ENCODE results near the gene ARPC5L.

The ARPC5L gene

GRCh38 chr9:124861342-124862229 lies at the start of gene ARPC5L, which contains the start of gene RPL35:
Gene ARPC5L, plus strand, starts transcription at chr9:124862130. Its CDS starts 7,161 bp downstream, at chr9:124869291.
Gene RPL35, minus strand, starts transcription at chr9:124861957. Its CDS starts 45 bp downstream, at chr9:124861912.
- Histone ChIP-seq H3K4me1 (ENCODE audit: control insufficient read depth, insufficient read depth, low read length) (peaks cover 7% of the 10 kb centered on the region), H3K9ac (ENCODE audit: low read length) (peak within 1 kb of the TSS; percentile 100), H3K4me3 (ENCODE audit: low read depth, low read length) (peak within 1 kb of the TSS; percentile 89), H3K27me3 (ENCODE audit: control insufficient read depth, insufficient read depth, low read length) (no peaks in the 10 kb centered on the region), H3K36me3 (ENCODE audit: control insufficient read depth, insufficient read depth, low read length) (peaks cover 48% of the 10 kb centered on the region), H3K9me3 (ENCODE audit: control insufficient read depth, insufficient read depth, low read depth, low read length) (no peaks in the 10 kb centered on the region), H3K27ac (ENCODE audit: low read depth, low read length) (peak within 1 kb of the TSS; percentile 99)

GRCh38 chr9:124812441-124812876 lies 49.5 kb upstream of the ARPC5L start:
- H3K4me3 ChIP-seq (ENCODE audit: low read depth, low read length), result no peak overlapping the region
- peak overlapping the region; percentile 66; the same call in 1 of the 2 replicates for H3K27ac ChIP-seq (ENCODE audit: low read depth, low read length)
- H3K4me1 ChIP-seq (ENCODE audit: control insufficient read depth, insufficient read depth, low read length), result peaks cover 46% of the 10 kb centered on the region
- H3K9ac ChIP-seq (ENCODE audit: low read length), result peak overlapping the region; percentile 45
- H3K9me3 ChIP-seq (ENCODE audit: control insufficient read depth, insufficient read depth, low read depth, low read length), result no peaks in the 10 kb centered on the region
- H3K27me3 ChIP-seq (ENCODE audit: control insufficient read depth, insufficient read depth, low read length), result no peaks in the 10 kb centered on the region
- H3K36me3 ChIP-seq (ENCODE audit: control insufficient read depth, insufficient read depth, low read length), result no peaks in the 10 kb centered on the region

DNA sequence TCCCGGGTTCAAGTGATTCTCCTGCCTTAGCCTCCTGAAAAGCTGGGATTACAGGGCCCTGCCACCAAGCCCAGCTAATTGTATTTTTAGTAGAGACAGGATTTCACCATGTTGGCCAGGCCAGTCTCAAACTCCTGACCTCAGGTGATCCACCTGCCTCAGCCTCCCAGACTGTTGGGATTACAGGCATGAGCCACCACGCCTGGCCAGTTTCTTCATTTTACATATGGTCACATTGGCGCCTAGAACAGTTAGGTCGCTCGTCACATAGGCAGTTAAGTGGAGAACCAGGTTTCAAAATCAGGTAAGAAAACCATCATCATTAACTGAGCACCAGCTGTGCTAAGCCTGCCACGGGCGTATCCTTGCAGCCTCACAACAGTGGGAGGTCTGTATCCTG lies 48.9 kb upstream of the ARPC5L start:
- H3K9ac ChIP-seq (ENCODE audit: low read length), result peak overlapping the region; percentile 45
- H3K4me3 ChIP-seq (ENCODE audit: low read depth, low read length), result no peak overlapping the region
- no peaks in the 10 kb centered on the region for H3K9me3 ChIP-seq (ENCODE audit: control insufficient read depth, insufficient read depth, low read depth, low read length)
- no peaks in the 10 kb centered on the region for H3K36me3 ChIP-seq (ENCODE audit: control insufficient read depth, insufficient read depth, low read length)
- H3K27me3 ChIP-seq (ENCODE audit: control insufficient read depth, insufficient read depth, low read length), result no peaks in the 10 kb centered on the region
- H3K4me1 ChIP-seq (ENCODE audit: control insufficient read depth, insufficient read depth, low read length), result peaks cover 45% of the 10 kb centered on the region
- peak overlapping the region; percentile 66; the same call in 1 of the 2 replicates for H3K27ac ChIP-seq (ENCODE audit: low read depth, low read length)

DNA sequence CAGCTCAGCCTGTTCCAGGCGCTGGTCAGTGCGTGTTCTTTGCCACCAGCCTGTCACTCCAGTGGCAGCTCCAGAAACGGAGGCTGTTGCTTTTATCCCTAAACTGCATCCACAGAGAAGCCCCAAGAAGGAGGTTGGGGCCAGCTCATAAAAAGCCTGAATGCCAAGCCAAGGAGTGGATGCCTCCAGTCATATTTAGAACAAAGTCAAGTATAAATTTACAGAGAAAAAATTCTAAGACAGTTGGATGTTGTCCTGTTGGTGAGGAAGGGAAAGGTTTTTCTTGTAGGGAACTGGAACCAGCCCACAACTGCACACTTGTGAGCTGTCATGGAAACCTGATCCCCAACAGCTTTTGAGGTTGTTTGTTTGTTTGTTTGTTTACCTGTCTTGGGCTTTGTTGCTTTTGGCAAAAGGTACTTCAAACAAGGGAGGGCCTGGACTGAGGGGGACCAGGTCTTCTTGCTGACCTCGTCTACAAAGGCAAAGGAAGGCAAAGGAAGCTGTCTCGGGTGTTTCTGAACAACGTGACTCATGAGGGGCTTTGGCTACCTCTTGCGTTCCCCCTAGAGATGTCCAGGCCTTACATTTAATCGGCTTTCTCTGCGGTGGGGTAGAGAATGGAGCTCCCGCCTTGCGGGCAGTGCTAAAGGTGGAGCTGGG lies 48.3 kb upstream of the ARPC5L start:
- no peak overlapping the region for H3K4me3 ChIP-seq (ENCODE audit: low read depth, low read length)
- no peak overlapping the region for H3K27ac ChIP-seq (ENCODE audit: low read depth, low read length)
- H3K9me3 ChIP-seq (ENCODE audit: control insufficient read depth, insufficient read depth, low read depth, low read length), result no peaks in the 10 kb centered on the region
- H3K27me3 ChIP-seq (ENCODE audit: control insufficient read depth, insufficient read depth, low read length), result no peaks in the 10 kb centered on the region
- H3K4me1 ChIP-seq (ENCODE audit: control insufficient read depth, insufficient read depth, low read length), result peaks cover 41% of the 10 kb centered on the region
- H3K9ac ChIP-seq (ENCODE audit: low read length), result no peak overlapping the region
- no peaks in the 10 kb centered on the region for H3K36me3 ChIP-seq (ENCODE audit: control insufficient read depth, insufficient read depth, low read length)

- H3K36me3 ChIP-seq (ENCODE audit: control insufficient read depth, insufficient read depth, low read length), result no peaks in the 10 kb centered on the region
- H3K27ac ChIP-seq (ENCODE audit: low read depth, low read length), result no peak overlapping the region
- no peaks in the 10 kb centered on the region for H3K27me3 ChIP-seq (ENCODE audit: control insufficient read depth, insufficient read depth, low read length)
- H3K4me1 ChIP-seq (ENCODE audit: control insufficient read depth, insufficient read depth, low read length), result peaks cover 44% of the 10 kb centered on the region
- H3K9ac ChIP-seq (ENCODE audit: low read length), result no peak overlapping the region
- no peaks in the 10 kb centered on the region for H3K9me3 ChIP-seq (ENCODE audit: control insufficient read depth, insufficient read depth, low read depth, low read length)
- H3K4me3 ChIP-seq (ENCODE audit: low read depth, low read length), result no peak overlapping the region
Observed at GRCh38 chr9:124814164-124814535, 47.8 kb upstream of the ARPC5L start.

GRCh38 chr9:124815601-124816000 lies 46.3 kb upstream of the ARPC5L start:
- no peak overlapping the region for H3K4me3 ChIP-seq (ENCODE audit: low read depth, low read length)
- H3K27ac ChIP-seq (ENCODE audit: low read depth, low read length), result no peak overlapping the region
- no peaks in the 10 kb centered on the region for H3K27me3 ChIP-seq (ENCODE audit: control insufficient read depth, insufficient read depth, low read length)
- no peaks in the 10 kb centered on the region for H3K9me3 ChIP-seq (ENCODE audit: control insufficient read depth, insufficient read depth, low read depth, low read length)
- no peak overlapping the region for H3K9ac ChIP-seq (ENCODE audit: low read length)
- peaks cover 39% of the 10 kb centered on the region for H3K4me1 ChIP-seq (ENCODE audit: control insufficient read depth, insufficient read depth, low read length)
- H3K36me3 ChIP-seq (ENCODE audit: control insufficient read depth, insufficient read depth, low read length), result no peaks in the 10 kb centered on the region

GRCh38 chr9:124818431-124819281 lies 43.3 kb upstream of the ARPC5L start:
- Histone ChIP-seq H3K9me3 (ENCODE audit: control insufficient read depth, insufficient read depth, low read depth, low read length) (no peaks in the 10 kb centered on the region), H3K27me3 (ENCODE audit: control insufficient read depth, insufficient read depth, low read length) (no peaks in the 10 kb centered on the region), H3K27ac (ENCODE audit: low read depth, low read length) (no peak overlapping the region), H3K9ac (ENCODE audit: low read length) (no peak overlapping the region), H3K4me3 (ENCODE audit: low read depth, low read length) (no peak overlapping the region), H3K36me3 (ENCODE audit: control insufficient read depth, insufficient read depth, low read length) (no peaks in the 10 kb centered on the region), H3K4me1 (ENCODE audit: control insufficient read depth, insufficient read depth, low read length) (peaks cover 10% of the 10 kb centered on the region)

- 0 out of 2 replicates have a peak, but pooled peaks cover under 1% of the 10 kb centered on the region for H3K9me3 ChIP-seq (ENCODE audit: control insufficient read depth, insufficient read depth, low read depth, low read length)
- H3K27ac ChIP-seq (ENCODE audit: low read depth, low read length), result no peak overlapping the region
- peaks cover 4% of the 10 kb centered on the region; the same call in 1 of the 2 replicates for H3K4me1 ChIP-seq (ENCODE audit: control insufficient read depth, insufficient read depth, low read length)
- H3K27me3 ChIP-seq (ENCODE audit: control insufficient read depth, insufficient read depth, low read length), result no peaks in the 10 kb centered on the region
- no peak overlapping the region for H3K9ac ChIP-seq (ENCODE audit: low read length)
- no peak overlapping the region for H3K4me3 ChIP-seq (ENCODE audit: low read depth, low read length)
- no peaks in the 10 kb centered on the region for H3K36me3 ChIP-seq (ENCODE audit: control insufficient read depth, insufficient read depth, low read length)
Observed at GRCh38 chr9:124820698-124821623, 41.0 kb upstream of the ARPC5L start.

DNA sequence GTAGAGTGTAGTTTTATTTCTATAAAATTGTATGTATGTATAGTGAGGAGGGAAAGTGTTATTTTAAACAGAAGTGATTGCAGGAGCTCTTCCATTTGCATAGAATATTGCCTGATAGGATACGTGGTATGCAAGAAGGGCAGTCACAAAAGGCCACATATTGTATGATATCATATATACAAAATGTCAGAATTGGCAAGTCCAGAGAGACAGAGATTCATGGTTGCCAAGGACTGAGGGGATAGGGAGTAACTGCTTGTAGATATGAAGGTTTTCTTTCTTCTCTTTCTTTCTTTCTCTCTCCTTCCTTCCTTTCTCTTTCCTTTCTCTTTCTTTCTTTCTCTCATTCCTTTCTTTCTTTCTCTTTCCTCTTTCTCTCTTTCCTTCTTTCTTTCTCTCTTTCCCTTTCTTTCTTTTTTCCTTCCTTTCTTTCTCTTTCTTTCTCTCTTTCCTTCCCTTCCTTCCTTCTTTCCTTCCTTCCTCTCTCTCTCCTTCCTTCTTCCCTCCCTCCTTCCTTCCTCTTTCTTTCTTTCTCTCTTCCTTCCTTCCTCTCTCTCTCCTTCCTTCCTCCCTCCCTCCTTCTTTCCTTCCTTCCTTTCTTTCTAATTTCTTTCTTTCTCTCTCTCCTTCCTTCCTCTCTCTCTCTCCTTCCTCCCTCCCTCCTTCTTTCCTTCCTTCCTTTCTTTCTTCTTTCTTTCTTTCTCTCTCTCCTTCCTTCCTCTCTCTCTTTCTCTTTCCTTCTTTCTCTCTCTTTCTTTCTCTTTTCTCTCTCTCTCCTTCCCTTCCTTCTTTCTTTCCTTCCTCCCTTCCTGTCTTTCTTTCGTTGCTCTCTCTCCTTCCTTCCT lies 33.2 kb upstream of the ARPC5L start:
- no peak overlapping the region for H3K9ac ChIP-seq (ENCODE audit: low read length)
- peaks cover 8% of the 10 kb centered on the region; the same call in 1 of the 2 replicates for H3K9me3 ChIP-seq (ENCODE audit: control insufficient read depth, insufficient read depth, low read depth, low read length)
- H3K27me3 ChIP-seq (ENCODE audit: control insufficient read depth, insufficient read depth, low read length), result no peaks in the 10 kb centered on the region
- 0 out of 2 replicates have a peak, but pooled peaks cover 2% of the 10 kb centered on the region for H3K4me1 ChIP-seq (ENCODE audit: control insufficient read depth, insufficient read depth, low read length)
- no peak overlapping the region for H3K4me3 ChIP-seq (ENCODE audit: low read depth, low read length)
- H3K36me3 ChIP-seq (ENCODE audit: control insufficient read depth, insufficient read depth, low read length), result no peaks in the 10 kb centered on the region
- no peak overlapping the region for H3K27ac ChIP-seq (ENCODE audit: low read depth, low read length)
